MM.1S (cell line): ENCODE results near the gene ZG16B.

Source experiments
- DNase-seq: peaks from one replicate; pipeline ENCODE4 v3.0.0-alpha.2; 2015
- H2AFZ ChIP-seq: fragments of 300-600 bp; sonication (generic); 2 replicates; pipeline ENCODE4 v1.6.0; 2016; ENCODE audit warnings: antibody characterized with exemption, low read length
- H3F3A ChIP-seq: fragments of 300-600 bp; sonication (generic); 2 replicates; pipeline ENCODE4 v1.6.1; 2016; ENCODE audit warnings: mild to moderate bottlenecking, antibody characterized with exemption, low read length, moderate library complexity, mixed read lengths; ENCODE audit not compliant: insufficient read depth
- H3K27ac ChIP-seq: fragments of 300-600 bp; sonication (generic); 2 replicates; pipeline ENCODE4 v1.5.1; 2016; ENCODE audit warnings: mild to moderate bottlenecking, low read length
- H3K27me3 ChIP-seq: fragments of 300-600 bp; sonication (generic); replicated peaks from 2 replicates; pipeline ENCODE4 v1.6.0; 2016; ENCODE audit warnings: low read length; ENCODE audit not compliant: insufficient read depth
- H3K36me3 ChIP-seq: fragments of 300-600 bp; sonication (generic); replicated peaks from 2 replicates; pipeline ENCODE4 v1.6.1; 2016; ENCODE audit warnings: mild to moderate bottlenecking, low read length, mixed read lengths; ENCODE audit not compliant: insufficient read depth
- H3K4me1 ChIP-seq: fragments of 300-600 bp; sonication (generic); 2 replicates; pipeline ENCODE4 v1.6.1; 2016; ENCODE audit warnings: low read length, mixed read lengths
- H3K4me2 ChIP-seq: fragments of 300-600 bp; sonication (generic); 2 replicates; pipeline ENCODE4 v1.6.0; 2016; ENCODE audit warnings: low read depth, low read length
- H3K4me3 ChIP-seq: fragments of 300-600 bp; sonication (generic); 2 replicates; pipeline ENCODE4 v1.5.1; 2016; ENCODE audit warnings: low read length, mixed read lengths
- H3K79me2 ChIP-seq: fragments of 300-600 bp; sonication (generic); 2 replicates; pipeline ENCODE4 v1.6.1; 2016; ENCODE audit warnings: mixed run types, low read length, mixed read lengths
- H3K9ac ChIP-seq: fragments of 300-600 bp; sonication (generic); 2 replicates; pipeline ENCODE4 v1.6.1; 2016; ENCODE audit warnings: low read length, mixed read lengths
- H3K9me2 ChIP-seq: fragments of 300-600 bp; sonication (generic); replicated peaks from 2 replicates; pipeline ENCODE4 v1.6.1; 2016; ENCODE audit warnings: mild to moderate bottlenecking, low read length, mixed read lengths; ENCODE audit not compliant: insufficient read depth
- H3K9me3 ChIP-seq: fragments of 300-600 bp; sonication (generic); replicated peaks from 2 replicates; pipeline ENCODE4 v1.6.1; 2016; ENCODE audit warnings: mild to moderate bottlenecking, low read length, mixed read lengths; ENCODE audit not compliant: insufficient read depth
- H4K20me1 ChIP-seq: fragments of 300-600 bp; sonication (generic); 2 replicates; pipeline ENCODE4 v1.6.1; 2016; ENCODE audit warnings: mild to moderate bottlenecking, low read length, moderate library complexity, mixed read lengths; ENCODE audit not compliant: insufficient read depth
- EZH2 ChIP-seq: fragments of 300-600 bp; sonication (generic); optimal IDR thresholded peaks from 2 replicates; pipeline ENCODE3; 2017; ENCODE audit warnings: low read depth, mild to moderate bottlenecking, antibody characterized with exemption, low read length, mixed read lengths
- EZH2phosphoT487 ChIP-seq: fragments of 300-600 bp; sonication (generic); IDR thresholded peaks from 2 replicates; pipeline ENCODE4 v1.6.1; 2018; ENCODE audit warnings: antibody characterized with exemption, low read length
- TF ChIP-seq, protein P1 (sequence below): fragments of 300-600 bp; sonication (generic); IDR thresholded peaks from 2 replicates; pipeline ENCODE4 v1.5.1; 2016; ENCODE audit warnings: antibody characterized with exemption, low read length, mixed read lengths

ZG16B gene

DNA sequence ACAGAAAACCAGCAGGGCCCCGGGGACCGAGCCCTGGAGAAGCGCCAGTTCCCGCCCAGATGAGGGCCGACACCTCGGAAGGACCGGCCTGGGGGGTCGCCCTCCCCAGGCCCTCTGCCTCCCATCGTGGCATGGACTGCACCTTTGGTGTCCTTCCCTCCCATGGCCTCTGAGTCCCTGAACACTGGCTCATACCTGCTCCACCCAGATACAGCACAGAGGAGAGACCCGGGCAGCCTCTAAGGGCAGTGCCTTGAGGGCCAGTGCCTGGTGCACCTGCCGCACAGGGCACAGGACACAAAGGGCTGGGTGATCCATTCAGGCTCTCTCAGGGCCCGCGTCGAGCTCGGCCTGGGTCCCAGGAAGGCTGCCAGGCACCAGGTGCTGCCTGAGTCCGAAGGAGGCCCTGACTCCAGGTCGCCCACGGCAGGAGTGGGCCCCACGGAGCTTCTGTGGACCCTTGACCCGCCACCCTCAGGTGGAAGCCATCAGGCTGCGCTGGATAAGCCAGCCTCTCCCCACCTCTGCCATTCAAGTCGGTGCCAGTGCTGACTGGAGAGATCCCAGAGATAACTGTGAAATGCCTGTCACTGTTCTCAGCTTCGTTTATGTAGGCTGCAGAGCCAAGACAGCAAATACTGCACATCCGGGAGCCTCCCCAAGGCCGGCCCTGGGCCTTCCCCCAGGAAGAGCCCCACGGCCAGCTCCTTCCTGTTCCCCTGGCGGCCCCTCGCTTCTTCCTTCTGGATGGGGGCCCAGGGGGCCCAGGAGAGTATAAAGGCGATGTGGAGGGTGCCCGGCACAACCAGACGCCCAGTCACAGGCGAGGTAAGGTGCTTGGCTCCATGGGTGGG lies at the start of gene ZG16B:
TSS of gene ZG16B (plus strand) at position 803 of the 854 bp plus-strand sequence. CDS start 139 bp downstream, outside the sequence.
- H3K9me2 ChIP-seq, result no peaks in the 10 kb centered on the region
- no peak for DNase-seq
- H3K27me3 ChIP-seq, result peaks cover 91% of the 10 kb centered on the region
- H3K4me1 ChIP-seq, result no peaks in the 10 kb centered on the region
- no peaks in the 10 kb centered on the region for H3F3A ChIP-seq
- H3K36me3 ChIP-seq, result no peaks in the 10 kb centered on the region
- TF ChIP-seq, protein P1, sequence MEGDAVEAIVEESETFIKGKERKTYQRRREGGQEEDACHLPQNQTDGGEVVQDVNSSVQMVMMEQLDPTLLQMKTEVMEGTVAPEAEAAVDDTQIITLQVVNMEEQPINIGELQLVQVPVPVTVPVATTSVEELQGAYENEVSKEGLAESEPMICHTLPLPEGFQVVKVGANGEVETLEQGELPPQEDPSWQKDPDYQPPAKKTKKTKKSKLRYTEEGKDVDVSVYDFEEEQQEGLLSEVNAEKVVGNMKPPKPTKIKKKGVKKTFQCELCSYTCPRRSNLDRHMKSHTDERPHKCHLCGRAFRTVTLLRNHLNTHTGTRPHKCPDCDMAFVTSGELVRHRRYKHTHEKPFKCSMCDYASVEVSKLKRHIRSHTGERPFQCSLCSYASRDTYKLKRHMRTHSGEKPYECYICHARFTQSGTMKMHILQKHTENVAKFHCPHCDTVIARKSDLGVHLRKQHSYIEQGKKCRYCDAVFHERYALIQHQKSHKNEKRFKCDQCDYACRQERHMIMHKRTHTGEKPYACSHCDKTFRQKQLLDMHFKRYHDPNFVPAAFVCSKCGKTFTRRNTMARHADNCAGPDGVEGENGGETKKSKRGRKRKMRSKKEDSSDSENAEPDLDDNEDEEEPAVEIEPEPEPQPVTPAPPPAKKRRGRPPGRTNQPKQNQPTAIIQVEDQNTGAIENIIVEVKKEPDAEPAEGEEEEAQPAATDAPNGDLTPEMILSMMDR, result no peak
- TF ChIP-seq EZH2phosphoT487 (no peak), EZH2 (no peak)
- no peak within 1 kb of the TSS for H3K4me3 ChIP-seq
- no peak within 1 kb of the TSS for H2AFZ ChIP-seq
- H3K9ac ChIP-seq, result no peak within 1 kb of the TSS
- no peak within 1 kb of the TSS for H3K4me2 ChIP-seq
- no peaks in the 10 kb centered on the region for H3K79me2 ChIP-seq
- no peaks in the 10 kb centered on the region for H4K20me1 ChIP-seq
- no peaks in the 10 kb centered on the region for H3K9me3 ChIP-seq
- no peak within 1 kb of the TSS for H3K27ac ChIP-seq

DNA sequence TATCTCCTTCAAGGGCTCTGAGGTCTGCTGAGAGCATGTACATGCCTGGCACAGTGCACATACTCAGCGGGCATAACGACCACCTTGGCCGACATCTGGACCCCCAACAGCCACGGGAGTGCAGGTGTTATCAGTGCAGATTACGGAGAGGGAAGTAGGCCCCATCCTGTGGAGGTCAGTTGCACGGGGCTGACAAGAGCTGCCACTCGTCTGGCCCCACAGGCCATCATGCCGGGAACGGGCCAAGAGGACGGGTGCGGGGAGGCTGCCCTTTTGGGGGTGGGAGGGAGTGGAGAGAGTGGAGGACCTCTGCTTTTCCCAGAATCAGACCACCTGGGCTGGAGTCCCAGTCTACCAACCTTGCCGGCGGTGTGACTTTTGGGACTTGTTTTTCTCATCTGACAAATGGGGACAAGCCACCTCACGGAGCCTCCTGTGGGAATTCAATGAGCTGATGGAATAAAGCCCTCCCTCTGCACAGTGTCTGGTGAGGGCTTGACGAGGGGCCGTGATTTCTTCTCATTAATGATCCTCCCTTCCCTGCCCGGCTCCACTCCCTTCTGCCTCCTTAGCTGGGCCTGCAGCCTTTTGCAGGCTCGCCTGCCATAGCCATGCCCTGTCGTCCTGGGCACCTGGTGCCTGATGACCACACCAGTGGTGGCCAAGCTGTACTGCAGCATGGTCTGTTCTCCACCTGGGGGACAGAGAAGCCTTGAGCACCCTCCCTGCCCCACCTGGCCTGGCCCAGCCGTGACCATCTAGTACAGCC lies 47.3 kb upstream of the ZG16B start:
- Histone ChIP-seq H3K4me3 (no peak overlapping the region), H3K9me3 (no peaks in the 10 kb centered on the region), H3K9me2 (no peaks in the 10 kb centered on the region), H3K27ac (no peak overlapping the region), H3K9ac (no peak overlapping the region), H3K27me3 (peaks cover 31% of the 10 kb centered on the region), H3K36me3 (no peaks in the 10 kb centered on the region), H3F3A (no peaks in the 10 kb centered on the region), H3K4me1 (peaks cover 5% of the 10 kb centered on the region; the same call in 1 of the 2 replicates), H4K20me1 (no peaks in the 10 kb centered on the region), H3K4me2 (no peak overlapping the region), H2AFZ (no peak overlapping the region), H3K79me2 (peaks cover 9% of the 10 kb centered on the region)
- DNase-seq, result no peak
- TF ChIP-seq EZH2phosphoT487 (no peak), EZH2 (no peak)
- TF ChIP-seq, protein P1, result no peak

- no peaks in the 10 kb centered on the region for H3K9me3 ChIP-seq
- no peaks in the 10 kb centered on the region for H3K4me1 ChIP-seq
- H3K4me3 ChIP-seq, result no peak overlapping the region
- no peaks in the 10 kb centered on the region for H3K36me3 ChIP-seq
- no peaks in the 10 kb centered on the region for H3F3A ChIP-seq
- H2AFZ ChIP-seq, result no peak overlapping the region
- no peak for TF ChIP-seq EZH2phosphoT487
- TF ChIP-seq, protein P1, result no peak
- TF ChIP-seq EZH2, result no peak
- no peak overlapping the region for H3K27ac ChIP-seq
- H3K27me3 ChIP-seq, result peaks cover 41% of the 10 kb centered on the region
- no peak overlapping the region for H3K9ac ChIP-seq
- H3K4me2 ChIP-seq, result no peak overlapping the region
- no peaks in the 10 kb centered on the region for H4K20me1 ChIP-seq
- H3K79me2 ChIP-seq, result no peaks in the 10 kb centered on the region
- DNase-seq, result no peak
- no peaks in the 10 kb centered on the region for H3K9me2 ChIP-seq
These were observed 46.3 kb upstream of the ZG16B start for GRCh38 chr16:2783581-2784357.
